ENCODE measurements around the gene COMP.
A peak's percentile ranks its signal among the peaks of the same experiment; 100 is the strongest.

Gene COMP

DNA sequence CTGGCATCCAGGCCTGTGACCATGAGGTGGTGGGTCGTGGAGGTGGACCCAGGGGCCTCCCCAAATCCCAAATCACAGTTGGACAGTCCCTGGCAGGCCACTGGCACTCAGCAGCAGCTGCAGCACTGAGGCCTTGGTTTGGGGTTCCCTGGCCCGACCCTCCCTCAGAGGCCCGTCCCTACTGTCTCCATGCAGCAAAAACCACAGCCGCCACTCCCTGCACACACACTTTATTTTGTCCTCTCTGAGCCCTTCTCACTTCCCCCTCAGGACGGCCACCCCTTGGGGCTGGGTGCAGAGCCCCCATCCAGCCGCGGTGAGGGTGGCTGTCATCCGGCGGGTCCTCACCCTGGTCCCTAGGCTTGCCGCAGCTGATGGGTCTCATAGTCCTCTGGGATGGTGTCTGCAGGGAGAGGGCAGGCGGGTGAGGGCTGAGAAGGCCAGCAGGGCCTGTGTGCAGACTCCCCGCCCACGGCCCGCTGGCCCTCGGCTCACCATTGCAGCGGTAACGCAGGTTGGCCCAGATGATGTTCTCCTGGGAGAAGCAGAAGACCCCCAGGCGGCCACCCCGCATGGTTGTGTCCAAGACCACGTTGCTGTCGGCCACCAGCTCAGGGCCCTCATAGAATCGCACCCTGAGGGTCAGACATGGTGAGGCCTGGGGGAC, 8.4 kb downstream of the COMP start:
- DNase-seq: no peak

DNA sequence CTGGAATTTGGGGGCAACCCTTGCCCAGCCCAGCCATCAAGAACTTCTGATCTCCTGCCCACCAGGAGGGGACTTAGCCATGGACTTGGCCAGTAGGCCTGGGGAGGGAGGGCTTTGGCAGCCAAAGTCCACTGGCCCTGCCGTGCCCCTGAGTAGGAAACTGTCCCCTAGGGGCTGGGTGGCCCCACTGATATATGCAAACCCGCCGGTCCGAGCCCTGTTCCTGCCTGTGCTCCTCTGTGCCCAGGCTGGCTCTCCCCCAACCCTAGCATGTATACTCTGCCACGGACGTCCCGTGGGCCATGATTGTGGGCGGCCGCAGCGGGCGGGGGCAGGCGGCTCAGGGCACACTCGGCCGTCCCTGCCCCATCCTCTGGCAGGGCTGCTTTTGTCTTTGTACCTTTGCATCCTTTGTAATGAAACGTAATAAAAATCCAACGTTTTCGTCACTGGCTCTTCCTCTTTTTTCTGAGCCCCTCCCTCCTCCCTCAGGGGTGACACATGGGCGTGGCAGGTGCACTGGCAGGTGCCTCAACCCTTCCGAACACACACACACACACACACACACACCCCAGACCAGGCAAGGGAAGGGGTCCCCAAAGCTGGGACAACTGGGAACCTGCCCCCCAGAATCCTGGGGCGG, 9.1 kb downstream of the COMP start:
- no peak for DNase-seq

DNA sequence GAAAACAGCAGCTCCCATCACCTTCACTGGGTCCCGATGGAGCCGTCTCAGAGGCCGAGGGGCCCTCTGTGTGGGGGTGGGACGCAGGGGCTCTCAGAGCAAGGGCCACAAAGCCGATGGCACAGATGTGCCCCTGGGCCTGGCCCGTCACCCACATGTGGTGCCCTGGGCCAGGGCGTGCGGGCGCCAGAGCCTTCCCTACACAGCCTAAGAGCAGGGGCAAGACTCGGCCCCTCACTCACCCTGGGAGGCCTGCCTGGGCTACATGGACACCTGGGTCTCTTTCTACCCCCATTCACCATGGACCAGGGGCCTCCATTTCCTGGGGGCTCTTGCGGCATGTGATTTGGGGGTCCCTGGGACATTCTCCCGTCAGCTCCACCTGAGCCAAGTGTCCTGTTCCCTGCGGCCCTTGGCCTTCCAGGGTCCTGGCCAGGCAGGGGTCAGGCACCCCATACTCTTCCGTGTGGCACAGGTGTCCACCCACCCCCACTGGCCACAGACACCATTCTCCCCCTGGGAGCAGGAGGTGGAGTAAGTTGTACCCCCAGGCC, 10.0 kb downstream of the COMP start:
- no peak for DNase-seq

DNA sequence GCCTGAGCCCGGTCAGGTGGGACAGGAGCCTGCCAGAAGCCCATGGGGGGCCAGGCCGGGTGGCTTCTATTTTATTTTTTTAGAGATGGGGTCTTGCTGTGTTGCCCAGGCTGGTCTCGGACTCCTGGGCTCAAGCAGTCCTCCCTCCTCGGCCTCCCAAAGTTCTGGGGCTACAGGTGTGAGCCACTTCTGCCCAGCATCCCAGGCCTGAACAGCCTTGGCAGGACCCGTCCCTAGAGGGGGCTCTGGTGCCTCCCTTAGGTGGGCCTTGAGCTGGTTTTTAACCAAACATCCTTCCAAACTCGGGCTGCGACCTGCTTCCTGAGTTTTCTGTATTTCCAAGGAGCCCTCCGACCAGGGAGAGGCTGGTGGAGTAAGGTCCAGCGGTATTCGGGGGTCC, 10.5 kb downstream of the COMP start:
- DNase-seq: no peak

DNA sequence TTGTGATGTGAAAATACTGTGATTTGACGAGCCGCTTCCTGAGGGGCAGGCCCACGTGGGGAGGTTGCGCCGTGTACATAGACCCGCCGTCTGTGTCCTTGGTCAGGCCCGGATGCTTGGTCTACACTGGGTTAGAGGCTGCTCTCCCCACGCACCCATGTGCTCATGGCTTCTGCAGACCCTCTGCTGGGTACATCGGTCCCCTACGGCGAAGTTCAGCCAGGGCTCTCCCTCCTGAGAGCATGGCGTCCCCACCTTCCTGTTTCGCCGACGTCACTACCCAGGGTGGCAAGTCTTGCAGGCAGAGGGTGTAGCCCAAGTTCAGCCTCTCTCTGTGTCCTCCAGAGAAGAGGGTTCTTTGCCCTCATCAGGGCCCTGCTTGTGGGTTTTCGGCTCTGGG, 11.0 kb downstream of the COMP start:
- DNase-seq: no peak

DNA sequence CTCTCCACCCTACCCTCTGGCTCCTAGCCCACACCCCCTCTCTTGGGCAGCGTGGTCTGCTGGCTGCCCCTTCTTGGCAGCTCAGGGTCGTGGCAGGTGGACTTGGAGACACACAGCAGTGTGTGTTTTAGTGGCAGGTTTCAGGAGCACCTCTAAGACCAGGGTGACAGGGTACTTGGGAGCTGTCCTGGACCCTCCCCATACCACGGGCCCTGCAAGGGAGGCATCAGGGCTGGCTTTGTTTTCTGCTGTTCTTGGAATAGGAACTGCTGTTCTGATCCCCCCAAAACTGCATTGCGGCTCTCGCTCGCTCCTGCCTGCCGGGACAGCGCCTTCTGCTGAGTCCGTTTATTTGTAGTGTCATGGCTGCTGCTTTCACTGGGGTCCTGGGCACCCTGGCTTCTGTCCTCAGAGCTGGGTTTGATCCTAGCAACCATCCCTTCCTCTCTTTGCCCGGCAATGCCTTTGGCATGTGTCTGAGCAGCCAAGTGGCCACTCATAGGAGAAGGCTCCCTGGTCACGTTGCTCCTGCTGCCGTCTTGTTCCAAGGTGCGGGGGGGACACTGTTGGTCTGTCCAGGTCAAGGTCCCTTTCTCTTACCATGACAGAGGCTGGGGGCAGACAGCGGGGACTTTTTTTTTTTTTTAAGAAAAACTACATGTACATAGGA, 12.1 kb downstream of the COMP start:
- DNase-seq: no peak

DNA sequence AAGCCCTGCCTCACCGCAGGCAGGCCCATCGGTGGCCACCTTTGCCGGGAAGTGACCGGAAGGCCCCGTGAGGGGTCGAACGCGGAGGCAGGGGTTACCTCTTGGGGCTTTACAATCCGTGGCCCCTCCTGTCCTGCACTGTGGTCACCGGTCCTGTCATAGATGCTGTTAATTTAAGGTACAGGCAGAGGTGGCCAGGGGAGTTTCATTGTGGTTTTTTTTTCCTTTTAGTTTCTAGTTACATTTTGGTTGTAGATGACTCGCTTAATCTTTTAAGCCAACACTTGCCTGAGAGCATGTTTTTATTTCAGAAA, 13.1 kb downstream of the COMP start:
- DNase-seq: no peak

DNA sequence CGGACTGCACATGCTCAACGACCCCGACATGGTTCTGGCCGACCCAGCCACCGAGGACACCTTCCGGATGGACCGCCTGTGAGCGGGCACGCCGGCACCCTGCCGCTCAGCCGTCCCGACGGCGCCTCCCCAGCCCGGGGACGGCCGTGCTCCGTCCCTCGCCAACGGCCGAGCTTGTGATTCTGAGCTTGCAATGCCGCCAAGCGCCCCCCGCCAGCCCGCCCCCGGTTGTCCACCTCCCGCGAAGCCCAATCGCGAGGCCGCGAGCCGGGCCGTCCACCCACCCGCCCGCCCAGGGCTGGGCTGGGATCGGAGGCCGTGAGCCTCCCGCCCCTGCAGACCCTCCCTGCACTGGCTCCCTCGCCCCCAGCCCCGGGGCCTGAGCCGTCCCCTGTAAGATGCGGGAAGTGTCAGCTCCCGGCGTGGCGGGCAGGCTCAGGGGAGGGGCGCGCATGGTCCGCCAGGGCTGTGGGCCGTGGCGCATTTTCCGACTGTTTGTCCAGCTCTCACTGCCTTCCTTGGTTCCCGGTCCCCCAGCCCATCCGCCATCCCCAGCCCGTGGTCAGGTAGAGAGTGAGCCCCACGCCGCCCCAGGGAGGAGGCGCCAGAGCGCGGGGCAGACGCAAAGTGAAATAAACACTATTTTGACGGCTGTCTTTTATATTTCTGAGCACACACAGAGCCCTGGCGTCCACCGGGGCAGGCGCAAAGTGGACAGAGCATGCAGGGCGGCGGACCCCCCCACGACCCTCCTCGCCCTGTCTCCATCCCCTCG, 13.6 kb downstream of the COMP start:
- DNase-seq: no peak

DNA sequence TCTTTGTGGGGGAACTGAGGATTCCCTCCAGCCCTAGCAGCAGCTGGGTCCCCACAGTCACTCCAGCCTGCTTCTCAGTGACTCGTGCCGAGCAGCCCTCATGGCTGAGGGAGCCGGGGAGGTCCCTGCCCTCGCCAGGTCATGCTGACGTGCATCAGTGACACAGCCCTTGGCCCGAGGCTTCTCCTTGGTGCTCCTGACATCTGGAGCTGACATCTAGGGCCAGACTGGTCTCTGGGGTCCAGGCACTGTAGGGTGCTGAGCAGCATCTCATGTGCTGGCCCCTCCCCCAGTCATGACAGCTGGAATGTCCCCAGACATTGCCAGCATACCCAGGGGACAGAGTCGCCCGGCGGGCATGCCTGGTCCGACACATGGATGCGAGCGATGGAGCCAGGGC, 14.4 kb downstream of the COMP start:
- no peak for DNase-seq

DNA sequence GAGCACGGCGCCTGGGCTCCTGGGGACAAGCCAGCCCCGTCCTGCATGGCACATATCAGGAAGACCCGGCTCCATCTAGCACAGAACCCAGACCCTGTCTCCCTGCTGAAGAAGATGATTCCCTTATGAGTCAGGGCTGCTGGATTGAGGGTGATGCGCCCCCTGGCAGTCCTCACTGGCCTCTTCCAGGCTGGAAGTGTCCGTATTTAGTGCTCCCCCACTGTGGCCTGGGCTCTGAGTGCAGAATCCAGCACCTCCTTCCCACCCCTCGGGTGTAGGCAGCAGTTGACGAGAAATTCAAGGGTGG, 14.9 kb downstream of the COMP start:
- peak; percentile 27 for DNase-seq

DNA sequence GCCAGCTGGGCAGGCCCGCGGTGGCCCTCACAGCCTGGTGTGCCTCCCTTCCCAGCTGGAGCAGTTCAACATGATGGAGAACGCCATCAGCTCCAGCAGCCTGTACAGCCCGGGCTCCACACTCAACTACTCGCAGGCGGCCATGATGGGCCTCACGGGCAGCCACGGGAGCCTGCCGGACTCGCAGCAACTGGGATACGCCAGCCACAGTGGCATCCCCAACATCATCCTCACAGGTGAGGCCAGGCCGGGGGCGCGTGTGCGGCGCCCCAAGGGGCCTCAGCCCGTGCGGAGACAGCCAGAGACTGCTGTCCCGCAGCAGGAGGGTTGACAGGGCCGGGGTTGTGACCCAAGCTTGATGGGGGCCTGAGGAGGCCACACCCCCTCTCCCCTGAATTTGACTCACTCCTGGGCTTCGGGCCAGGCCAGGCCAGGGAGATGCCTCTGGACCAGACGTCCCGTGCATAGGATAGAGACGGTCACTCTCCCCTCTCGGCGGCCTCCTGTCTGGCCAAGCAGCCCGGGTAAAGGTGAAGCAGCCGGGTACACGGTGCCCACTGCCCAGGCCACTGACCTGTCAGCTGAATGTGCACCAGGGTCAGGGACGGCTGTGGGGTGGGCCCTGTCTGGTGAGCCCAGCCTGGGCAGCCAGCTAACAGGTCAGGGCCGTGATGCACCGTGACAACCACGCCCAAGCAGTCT, 15.4 kb downstream of the COMP start:
- peak; percentile 40 for DNase-seq

DNA sequence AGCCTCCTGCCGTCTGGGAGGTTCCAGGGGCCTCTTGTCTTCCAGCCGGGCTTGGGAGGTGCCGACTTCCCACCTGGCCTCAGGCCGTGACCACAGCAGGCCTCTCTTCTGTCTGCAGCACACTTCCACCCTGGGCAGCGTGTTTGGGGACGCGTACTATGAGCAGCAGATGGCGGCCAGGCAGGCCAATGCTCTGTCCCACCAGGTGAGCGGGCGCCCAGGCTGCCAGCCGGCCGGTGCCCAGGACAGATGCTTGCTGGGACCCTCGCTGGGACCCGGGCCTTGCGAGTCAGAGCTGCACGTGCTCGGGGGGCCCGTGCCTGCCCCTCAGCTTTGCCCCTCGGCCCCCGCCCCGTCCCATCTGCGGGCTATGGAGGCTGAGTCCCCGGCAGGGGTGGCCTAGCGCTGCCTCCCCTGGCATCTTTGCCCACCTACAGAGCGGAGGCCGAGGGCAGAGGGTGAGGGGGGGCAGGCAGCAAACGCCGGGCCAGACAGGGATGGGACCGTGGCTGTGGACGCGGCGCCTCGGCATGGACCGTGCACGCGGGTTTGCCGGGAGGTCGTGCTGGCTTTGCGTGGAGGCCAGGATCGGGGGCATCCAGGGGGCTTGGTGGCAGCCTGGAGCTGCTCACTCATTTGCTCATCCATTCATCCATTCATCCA, 16.2 kb downstream of the COMP start:
- DNase-seq: no peak

DNA sequence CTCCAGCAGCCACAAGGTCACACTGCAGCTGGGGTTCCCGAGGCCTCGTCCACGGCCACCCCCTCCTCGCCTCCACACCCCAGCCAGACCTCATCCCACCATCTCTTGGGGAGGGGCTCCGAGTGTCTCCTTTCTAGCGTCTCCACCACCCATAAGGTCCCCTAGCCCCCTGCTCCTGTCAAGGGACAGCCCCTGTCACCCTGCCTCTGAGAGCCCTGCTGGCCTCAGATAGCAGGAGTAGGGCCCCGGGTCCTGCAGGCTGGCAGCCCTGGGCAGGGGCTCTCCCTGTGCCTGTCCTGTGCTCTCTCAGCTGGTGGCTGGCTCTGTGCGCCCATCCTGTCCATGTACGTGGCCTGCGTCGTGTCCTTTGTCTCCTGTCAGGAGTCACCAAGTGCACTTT, 17.0 kb downstream of the COMP start:
- DNase-seq: no peak

DNA sequence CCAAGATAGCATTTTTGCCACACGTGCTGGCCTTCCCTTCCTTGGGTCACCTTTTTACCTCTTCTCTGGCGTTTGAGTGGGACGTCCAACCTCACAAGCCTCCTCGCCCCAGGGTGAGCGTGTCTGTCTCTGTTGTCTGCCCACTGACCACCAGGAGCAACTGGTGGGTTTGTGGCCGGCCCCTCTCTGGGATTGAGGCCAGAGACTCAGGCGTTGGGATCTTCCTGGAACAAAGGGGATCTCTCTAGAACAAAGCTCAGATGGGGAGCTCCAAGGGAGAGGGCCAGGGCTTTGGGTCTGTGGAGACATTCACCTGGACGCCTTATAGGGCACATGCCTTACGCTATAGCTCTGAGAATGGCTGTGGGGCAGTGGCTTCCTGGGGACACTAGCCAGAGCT, 17.4 kb downstream of the COMP start:
- DNase-seq: no peak

DNA sequence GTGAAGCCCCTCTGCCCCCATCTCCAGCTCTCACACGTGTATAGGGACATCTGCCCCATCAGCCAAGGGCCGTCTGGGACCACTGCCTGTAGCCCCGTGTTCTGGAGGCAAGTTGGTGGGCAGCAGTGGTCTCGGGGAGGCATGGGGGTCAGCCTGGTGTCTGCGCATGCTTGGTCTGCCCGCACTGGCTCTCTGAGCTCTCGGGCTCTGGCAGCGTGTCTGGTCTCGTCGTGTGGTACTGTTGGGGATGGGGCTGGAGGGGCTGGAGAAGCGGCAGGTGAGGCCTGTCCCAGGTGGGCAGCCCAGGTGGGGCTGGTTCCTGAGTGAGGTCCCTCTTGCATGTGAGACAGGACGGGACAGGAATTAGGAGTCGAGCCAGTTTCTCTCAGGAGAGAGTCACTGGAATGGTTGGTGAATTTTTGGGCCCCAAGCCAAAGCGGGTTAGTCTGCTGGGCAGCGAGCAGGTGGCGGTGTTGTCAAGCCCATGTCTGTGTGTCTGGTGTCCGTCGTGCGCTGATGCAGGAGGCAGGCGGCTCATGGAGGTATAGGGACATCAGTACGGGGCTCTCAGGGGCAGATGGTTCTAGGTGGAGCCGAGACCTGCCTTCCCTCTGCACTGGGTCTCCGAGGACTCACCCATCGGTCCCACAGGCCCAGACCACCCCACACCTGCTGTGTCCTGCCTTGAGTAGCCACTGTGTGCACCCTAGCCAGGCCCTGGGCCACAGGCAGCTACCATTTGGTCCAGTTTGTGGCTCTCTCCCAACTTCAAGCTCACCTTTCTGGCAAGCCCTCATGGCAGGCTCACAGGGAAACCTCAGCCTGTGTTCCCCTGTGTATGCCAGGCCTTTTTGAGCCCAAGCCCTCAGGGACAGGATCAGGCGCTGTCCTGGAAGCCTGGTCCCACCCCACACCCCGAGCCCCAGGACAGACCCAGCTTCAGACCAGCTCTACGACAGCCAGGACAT, 18.2 kb downstream of the COMP start:
- DNase-seq: no peak

DNA sequence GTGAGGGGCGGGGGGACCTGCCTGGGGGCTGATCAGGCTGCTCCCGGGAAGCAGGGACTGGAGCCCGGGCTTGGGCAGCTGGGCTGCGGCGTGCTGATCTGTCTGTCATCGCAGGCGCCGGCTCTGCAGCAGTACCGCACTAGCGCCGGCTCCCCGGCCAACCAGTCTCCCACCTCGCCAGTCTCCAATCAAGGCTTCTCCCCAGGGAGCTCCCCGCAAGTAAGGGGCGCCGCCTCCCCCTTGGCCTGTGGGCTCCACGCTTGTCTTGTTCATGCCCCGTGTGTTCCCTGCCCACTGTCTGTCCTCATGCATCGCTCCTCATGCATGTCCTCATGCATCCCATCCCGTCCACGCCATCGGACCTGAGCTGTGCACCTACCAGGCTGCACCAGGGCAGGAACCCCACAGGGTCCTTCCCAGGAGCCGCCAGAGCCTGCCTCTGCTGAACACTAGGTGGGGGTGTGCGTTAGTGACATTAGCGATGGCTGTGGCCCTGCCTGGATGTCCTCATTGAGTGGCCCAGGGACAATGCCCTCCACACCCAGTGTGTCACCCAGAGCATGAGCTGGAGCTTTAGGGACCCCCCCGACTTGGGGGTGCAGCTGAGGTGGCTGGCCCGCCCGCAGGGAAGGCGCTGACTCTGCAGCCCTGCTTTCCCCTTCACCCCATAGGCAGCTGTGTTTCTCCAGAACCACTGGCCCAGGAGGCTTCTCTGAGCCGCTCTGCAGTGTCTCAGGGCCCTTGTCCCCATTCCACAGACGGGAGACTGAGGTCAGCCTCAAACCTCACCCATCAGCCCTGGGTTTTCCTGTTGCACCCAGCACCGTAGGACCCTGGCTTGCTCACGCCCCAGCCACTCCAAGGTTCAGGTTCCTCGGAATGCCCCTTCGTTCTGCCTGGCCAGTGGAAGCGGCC, 19.5 kb downstream of the COMP start:
- no peak for DNase-seq

DNA sequence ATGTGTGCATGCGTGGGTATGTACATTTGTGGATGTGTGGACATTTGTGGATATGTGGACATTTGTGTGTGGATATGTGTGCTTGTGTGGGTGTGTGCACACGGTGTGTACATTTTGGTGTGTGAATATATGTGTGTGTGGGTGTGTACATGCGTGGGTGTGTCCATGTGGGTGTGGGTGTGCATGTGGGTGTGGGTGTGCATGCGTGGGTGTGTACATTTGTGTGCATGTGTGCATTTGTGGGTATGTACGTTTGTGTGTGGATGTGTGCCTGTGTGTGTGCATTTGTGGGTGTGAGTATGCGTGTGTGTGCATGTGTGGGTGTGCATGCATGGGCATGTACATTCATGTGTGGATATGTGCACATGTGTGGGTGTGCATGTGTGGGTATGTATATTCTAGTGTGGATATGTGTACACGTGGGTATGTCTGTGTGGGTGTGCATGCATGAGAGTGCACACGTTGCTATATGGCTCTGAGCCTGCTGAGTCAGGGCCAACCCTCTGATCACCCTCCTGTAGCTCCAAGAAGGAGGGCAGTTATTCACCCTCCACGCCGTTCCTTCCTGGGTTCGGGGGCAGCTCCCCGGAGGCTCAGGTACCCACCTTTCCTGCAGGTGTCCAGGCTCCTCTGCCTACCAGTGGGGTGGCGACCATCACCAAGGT, 20.3 kb downstream of the COMP start:
- DNase-seq: no peak

DNA sequence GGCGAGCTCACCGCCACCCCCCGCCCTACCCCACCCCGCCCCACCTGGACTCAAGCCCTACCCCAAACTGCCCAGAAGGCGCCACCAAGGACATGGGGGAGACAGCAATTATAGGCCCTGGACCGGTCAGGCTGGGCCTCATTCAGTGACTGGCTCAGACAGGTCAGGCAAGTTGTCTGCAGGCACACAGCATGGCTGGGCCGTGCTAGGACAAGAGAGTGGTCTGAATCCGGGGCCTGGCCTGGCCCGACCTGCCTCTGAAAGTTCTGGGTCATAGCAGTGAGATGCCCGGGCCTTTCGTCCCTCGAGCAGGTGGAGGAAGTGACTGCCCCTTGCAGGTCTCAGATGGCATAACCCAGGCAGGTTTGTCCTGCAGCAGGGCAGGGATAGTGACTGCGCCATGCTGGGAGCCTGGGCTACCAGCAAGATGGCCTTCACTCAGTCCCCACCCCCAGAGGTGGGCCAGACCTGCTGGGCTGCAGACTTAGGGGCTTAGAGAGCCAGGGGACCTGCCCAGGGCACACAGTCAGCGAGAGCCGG, 21.0 kb downstream of the COMP start:
- DNase-seq: no peak

All from T1000 (cell line).